Measurements from ENCODE around the gene NRARP. TPM values are rescaled to one million over a fixed set of nuclear protein-coding genes. Genes with fewer than 3 reads are reported as not detected.
A peak's percentile ranks its signal among the peaks of the same experiment; 100 is the strongest.

Gene NRARP
- total and polyA plus RNA-seq, 2 experiments from 2014 or later: 0.32 TPM; not detected in 1

DNA sequence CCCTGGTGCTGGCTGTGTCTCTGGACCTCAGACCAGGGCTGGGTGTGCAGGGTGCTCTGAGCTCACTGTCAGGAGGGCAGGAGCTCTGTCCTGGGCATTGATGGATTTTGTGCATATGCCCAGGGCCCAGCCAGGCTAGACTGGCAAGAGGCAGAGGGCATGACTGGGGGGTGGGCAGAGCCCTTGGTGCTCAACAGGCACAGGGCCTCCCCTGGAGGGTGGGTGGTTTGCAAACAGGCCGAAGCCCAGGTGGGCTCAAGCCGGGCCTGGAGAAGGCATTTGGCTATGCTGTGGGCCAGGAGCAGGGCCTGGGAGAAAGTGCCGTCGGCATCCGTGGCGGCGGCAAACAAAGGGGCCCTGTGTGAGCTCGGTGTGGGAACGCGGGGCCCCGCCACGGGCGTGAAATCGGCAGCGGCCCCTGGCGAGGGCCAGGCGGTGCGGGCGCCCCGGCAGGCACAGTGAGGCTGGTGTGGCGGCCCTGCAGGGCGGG is 1.9 kb upstream of the NRARP start:
- Histone ChIP-seq H3K27me3 (replicated peaks; ENCODE audit: insufficient read depth) (peaks cover 21% of the 10 kb centered on the region), H3K27ac (no peak overlapping the region), H3K9ac (no peak overlapping the region), H3K9me3 (ENCODE audit: low read depth) (no peaks in the 10 kb centered on the region), H3F3A (ENCODE audit: insufficient read depth) (no peaks in the 10 kb centered on the region), H2AFZ (no peak overlapping the region), H3K4me3 (no peak overlapping the region), H4K20me1 (ENCODE audit: insufficient read depth) (no peaks in the 10 kb centered on the region), H3K36me3 (ENCODE audit: low read depth) (no peaks in the 10 kb centered on the region), H3K4me2 (ENCODE audit: unreplicated experiment) (no peak overlapping the region), H3K9me2 (ENCODE audit: insufficient read depth) (no peaks in the 10 kb centered on the region), H3K79me2 (ENCODE audit: insufficient read depth) (no peaks in the 10 kb centered on the region), H3K4me1 (ENCODE audit: insufficient read depth) (no peaks in the 10 kb centered on the region)
- TF ChIP-seq EZH2 (IDR thresholded peaks at IDR 0.05; ENCODE audit: insufficient read depth, poor library complexity, severe bottlenecking) (no peak), EZH2phosphoT487 (IDR thresholded peaks at IDR 0.05; ENCODE audit: insufficient read depth, low read depth) (no peak)
- no peak for DNase-seq
- in situ Hi-C loops (cut with MboI): no loop called here
- 88 to 90% methylated on average over 11 to 22 of the region's 22 CpGs for WGBS, 2 experiments (ENCODE audit: low coverage in 1 of 2, low lambda C conversion rate in 2 of 2, missing lambda C conversion rate in 2 of 2)

GRCh38 chr9:137303151-137303892 is 1.3 kb upstream of the NRARP start:
- Histone ChIP-seq H3K4me1 (ENCODE audit: insufficient read depth) (no peaks in the 10 kb centered on the region), H3F3A (ENCODE audit: insufficient read depth) (no peaks in the 10 kb centered on the region), H3K27ac (no peak overlapping the region), H2AFZ (peak overlapping the region; percentile 39), H4K20me1 (ENCODE audit: insufficient read depth) (no peaks in the 10 kb centered on the region), H3K4me2 (ENCODE audit: unreplicated experiment) (no peak overlapping the region), H3K9me3 (ENCODE audit: low read depth) (no peaks in the 10 kb centered on the region), H3K79me2 (ENCODE audit: insufficient read depth) (no peaks in the 10 kb centered on the region), H3K9me2 (ENCODE audit: insufficient read depth) (no peaks in the 10 kb centered on the region), H3K4me3 (no peak overlapping the region), H3K27me3 (replicated peaks; ENCODE audit: insufficient read depth) (peaks cover 26% of the 10 kb centered on the region), H3K36me3 (ENCODE audit: low read depth) (no peaks in the 10 kb centered on the region), H3K9ac (no peak overlapping the region)
- 51 to 52% methylated on average over 23 of the region's 23 CpGs for WGBS, 2 experiments (ENCODE audit: low coverage in 1 of 2, low lambda C conversion rate in 2 of 2, missing lambda C conversion rate in 2 of 2)
- DNase-seq: no peak
- TF ChIP-seq EZH2 (IDR thresholded peaks at IDR 0.05; ENCODE audit: insufficient read depth, poor library complexity, severe bottlenecking) (no peak), EZH2phosphoT487 (IDR thresholded peaks at IDR 0.05; ENCODE audit: insufficient read depth, low read depth) (no peak)
- in situ Hi-C loops (cut with MboI): no loop called here

- Histone ChIP-seq H3K9me3 (ENCODE audit: low read depth) (no peaks in the 10 kb centered on the region), H3K27me3 (replicated peaks; ENCODE audit: insufficient read depth) (peaks cover 32% of the 10 kb centered on the region), H3K4me2 (ENCODE audit: unreplicated experiment) (peak overlapping the region; percentile 68), H3K9ac (peak overlapping the region; percentile 36; the same call in 1 of the 2 replicates), H3K4me1 (ENCODE audit: insufficient read depth) (no peaks in the 10 kb centered on the region), H2AFZ (peak overlapping the region; percentile 39), H3K4me3 (peak overlapping the region; percentile 44), H3K79me2 (ENCODE audit: insufficient read depth) (no peaks in the 10 kb centered on the region), H3K9me2 (ENCODE audit: insufficient read depth) (no peaks in the 10 kb centered on the region), H3F3A (ENCODE audit: insufficient read depth) (no peaks in the 10 kb centered on the region), H3K27ac (no peak overlapping the region), H3K36me3 (ENCODE audit: low read depth) (no peaks in the 10 kb centered on the region), H4K20me1 (ENCODE audit: insufficient read depth) (no peaks in the 10 kb centered on the region)
- DNase-seq: peak; percentile 75
- WGBS, 2 experiments (ENCODE audit: low coverage in 1 of 2, low lambda C conversion rate in 2 of 2, missing lambda C conversion rate in 2 of 2): 6% methylated on average over 38 to 57 of the region's 78 CpGs
- in situ Hi-C loops (cut with MboI): no loop called here
- TF ChIP-seq EZH2phosphoT487 (IDR thresholded peaks at IDR 0.05; ENCODE audit: insufficient read depth, low read depth) (no peak), EZH2 (IDR thresholded peaks at IDR 0.05; ENCODE audit: insufficient read depth, poor library complexity, severe bottlenecking) (no peak)
Measured at GRCh38 chr9:137302449-137303150, 529 bp upstream of the NRARP start.

DNA sequence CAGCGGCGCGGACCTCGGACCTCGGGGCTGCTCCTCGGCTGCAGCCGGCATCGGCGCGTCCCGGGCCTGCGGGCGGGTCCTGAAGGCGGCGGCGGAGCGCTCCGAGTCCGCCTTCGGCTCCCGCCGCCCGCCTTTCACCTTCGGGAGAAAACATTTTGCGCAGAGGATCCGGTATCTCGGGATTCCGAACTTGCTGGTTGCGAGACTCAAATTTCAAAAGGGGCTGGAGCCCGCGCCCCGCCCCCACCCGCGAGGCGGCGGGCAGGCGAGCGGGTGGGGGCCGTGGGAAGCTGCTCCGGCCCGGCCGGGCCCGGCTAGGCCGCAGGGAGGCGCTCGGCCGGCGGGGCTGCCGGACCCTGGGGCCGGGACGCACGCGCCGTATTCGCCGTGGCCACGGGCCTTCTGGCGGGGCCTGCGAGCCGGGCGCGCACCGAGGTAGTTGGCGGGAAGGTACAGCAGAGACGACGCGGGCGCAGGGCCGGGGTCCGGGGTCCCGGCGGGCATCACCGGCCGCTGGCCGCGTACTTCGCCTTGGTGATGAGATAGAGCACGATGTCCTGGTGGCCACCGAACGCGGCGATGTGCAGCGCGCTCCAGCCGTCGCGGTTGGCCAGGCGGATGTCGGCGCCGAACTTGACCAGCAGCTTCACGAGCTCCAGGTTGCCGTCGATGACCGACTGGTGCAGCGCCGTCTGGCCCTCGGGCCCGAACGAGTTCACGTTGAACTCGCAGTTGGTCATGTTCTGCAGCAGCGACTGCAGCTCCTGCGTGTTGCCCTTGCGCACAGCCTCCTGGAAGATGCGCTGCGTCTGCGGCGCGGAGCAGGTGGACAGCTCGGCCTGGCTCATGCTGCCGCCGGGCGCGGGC is 757 bp downstream of the NRARP start:
- Histone ChIP-seq H3K9ac (no peak overlapping the region), H3K9me2 (ENCODE audit: insufficient read depth) (no peaks in the 10 kb centered on the region), H2AFZ (peak overlapping the region; percentile 38; the same call in 1 of the 2 replicates), H4K20me1 (ENCODE audit: insufficient read depth) (no peaks in the 10 kb centered on the region), H3K36me3 (ENCODE audit: low read depth) (no peaks in the 10 kb centered on the region), H3K4me2 (ENCODE audit: unreplicated experiment) (peak overlapping the region; percentile 48), H3K4me1 (ENCODE audit: insufficient read depth) (no peaks in the 10 kb centered on the region), H3K4me3 (peak overlapping the region; percentile 58), H3K27ac (no peak overlapping the region), H3K79me2 (ENCODE audit: insufficient read depth) (no peaks in the 10 kb centered on the region), H3K27me3 (replicated peaks; ENCODE audit: insufficient read depth) (peaks cover 38% of the 10 kb centered on the region), H3F3A (ENCODE audit: insufficient read depth) (no peaks in the 10 kb centered on the region), H3K9me3 (ENCODE audit: low read depth) (no peaks in the 10 kb centered on the region)
- WGBS, 2 experiments (ENCODE audit: low coverage in 1 of 2, low lambda C conversion rate in 2 of 2, missing lambda C conversion rate in 2 of 2): 2% methylated on average over 77 to 105 of the region's 115 CpGs
- in situ Hi-C loops (cut with MboI): no loop called here
- TF ChIP-seq EZH2phosphoT487 (IDR thresholded peaks at IDR 0.05; ENCODE audit: insufficient read depth, low read depth) (0 out of 2 replicates have a peak, but pooled peaks have one; percentile 32), EZH2 (IDR thresholded peaks at IDR 0.05; ENCODE audit: insufficient read depth, poor library complexity, severe bottlenecking) (no peak)
- peak; percentile 59 for DNase-seq

Data from GM23248 (cell line).